GM23338 (cell line): ENCODE results near the gene PDE4D.

Experiments used
- CREB1 ChIP-seq: fragments of 250-450 bp; sonication (Bioruptor Pico); IDR thresholded peaks from 2 replicates; pipeline ENCODE4 v1.5.0; 2020; ENCODE audit warnings: low read depth, mild to moderate bottlenecking, moderate library complexity
- EZH2 ChIP-seq: fragments of 200-600 bp; sonication (generic); IDR thresholded peaks from one replicate; pipeline ENCODE4 v1.8.0; 2017; ENCODE audit warnings: antibody characterized with exemption, mild to moderate bottlenecking, low read depth; ENCODE audit not compliant: unreplicated experiment
- EZH2phosphoT487 ChIP-seq: fragments of 200-600 bp; sonication (generic); IDR thresholded peaks from one replicate; pipeline ENCODE4 v1.8.1; 2018; ENCODE audit warnings: antibody characterized with exemption; ENCODE audit not compliant: unreplicated experiment
- JUNB ChIP-seq: IDR thresholded peaks from one replicate; pipeline ENCODE4 v1.6.1; 2016; ENCODE audit warnings: antibody characterized with exemption; ENCODE audit not compliant: unreplicated experiment
- NANOG ChIP-seq: IDR thresholded peaks from 2 replicates; pipeline ENCODE4 v1.6.1; 2016; ENCODE audit warnings: antibody characterized with exemption, borderline replicate concordance
- POLR2AphosphoS5 ChIP-seq: IDR thresholded peaks from 2 replicates; pipeline ENCODE4 v1.6.1; 2016; ENCODE audit warnings: antibody characterized with exemption, low read depth
- STAT1 ChIP-seq: IDR thresholded peaks from one replicate; pipeline ENCODE4 v1.6.1; 2016; ENCODE audit warnings: antibody characterized with exemption; ENCODE audit not compliant: unreplicated experiment
- ZNF114 ChIP-seq: fragments of 250-450 bp; sonication (Bioruptor Pico); IDR thresholded peaks from 2 replicates; pipeline ENCODE4 v1.5.0; 2020; ENCODE audit warnings: mild to moderate bottlenecking, moderate library complexity
- ZNF331 ChIP-seq: fragments of 250-450 bp; sonication (Bioruptor Pico); IDR thresholded peaks from 2 replicates; pipeline ENCODE4 v1.5.0; 2020; ENCODE audit warnings: low read depth, mild to moderate bottlenecking, moderate library complexity
- TF ChIP-seq, protein P1 (sequence below): IDR thresholded peaks from one replicate; pipeline ENCODE4 v1.6.1; 2018; ENCODE audit warnings: antibody characterized with exemption; ENCODE audit not compliant: unreplicated experiment
- TF ChIP-seq, protein P2 (sequence below), 2 experiments: fragments of 200-600 bp in 1 of 2; sonication (generic) in 1 of 2; conservative IDR thresholded peaks; 2 replicates each; pipeline versions ENCODE4 v1.5.1 to v1.6.1; 2016 to 2017; ENCODE audit warnings: antibody characterized with exemption in 2 of 2, low read depth in 2 of 2, mild to moderate bottlenecking in 2 of 2, moderate library complexity in 1 of 2

DNA sequence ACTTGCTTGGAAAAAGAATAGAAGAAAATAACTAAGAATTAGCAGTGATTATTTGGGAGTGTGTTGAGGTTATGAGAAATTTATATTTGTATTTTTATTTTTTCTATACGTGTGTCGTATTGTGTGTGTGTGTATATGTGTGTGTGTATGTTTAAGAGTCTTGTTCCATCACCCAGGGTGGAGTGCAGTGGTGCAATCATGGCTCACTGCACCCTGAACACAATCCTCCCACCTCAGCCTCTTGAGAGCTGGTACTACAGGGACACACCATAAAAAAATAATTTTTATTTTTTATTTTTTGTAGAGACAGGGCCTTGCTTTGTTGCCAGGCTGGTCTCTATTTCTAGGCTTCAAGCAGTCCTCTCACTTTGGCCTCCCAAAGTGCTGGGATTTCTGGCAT lies 643.8 kb downstream of the PDE4D start:
- TF ChIP-seq EZH2 (no peak), EZH2phosphoT487 (no peak), POLR2AphosphoS5 (no peak), STAT1 (no peak), CREB1 (CRISPR knock-in tag) (no peak), ZNF114 (CRISPR knock-in tag) (no peak), JUNB (no peak), NANOG (no peak), ZNF331 (no peak)
- TF ChIP-seq, protein P1, sequence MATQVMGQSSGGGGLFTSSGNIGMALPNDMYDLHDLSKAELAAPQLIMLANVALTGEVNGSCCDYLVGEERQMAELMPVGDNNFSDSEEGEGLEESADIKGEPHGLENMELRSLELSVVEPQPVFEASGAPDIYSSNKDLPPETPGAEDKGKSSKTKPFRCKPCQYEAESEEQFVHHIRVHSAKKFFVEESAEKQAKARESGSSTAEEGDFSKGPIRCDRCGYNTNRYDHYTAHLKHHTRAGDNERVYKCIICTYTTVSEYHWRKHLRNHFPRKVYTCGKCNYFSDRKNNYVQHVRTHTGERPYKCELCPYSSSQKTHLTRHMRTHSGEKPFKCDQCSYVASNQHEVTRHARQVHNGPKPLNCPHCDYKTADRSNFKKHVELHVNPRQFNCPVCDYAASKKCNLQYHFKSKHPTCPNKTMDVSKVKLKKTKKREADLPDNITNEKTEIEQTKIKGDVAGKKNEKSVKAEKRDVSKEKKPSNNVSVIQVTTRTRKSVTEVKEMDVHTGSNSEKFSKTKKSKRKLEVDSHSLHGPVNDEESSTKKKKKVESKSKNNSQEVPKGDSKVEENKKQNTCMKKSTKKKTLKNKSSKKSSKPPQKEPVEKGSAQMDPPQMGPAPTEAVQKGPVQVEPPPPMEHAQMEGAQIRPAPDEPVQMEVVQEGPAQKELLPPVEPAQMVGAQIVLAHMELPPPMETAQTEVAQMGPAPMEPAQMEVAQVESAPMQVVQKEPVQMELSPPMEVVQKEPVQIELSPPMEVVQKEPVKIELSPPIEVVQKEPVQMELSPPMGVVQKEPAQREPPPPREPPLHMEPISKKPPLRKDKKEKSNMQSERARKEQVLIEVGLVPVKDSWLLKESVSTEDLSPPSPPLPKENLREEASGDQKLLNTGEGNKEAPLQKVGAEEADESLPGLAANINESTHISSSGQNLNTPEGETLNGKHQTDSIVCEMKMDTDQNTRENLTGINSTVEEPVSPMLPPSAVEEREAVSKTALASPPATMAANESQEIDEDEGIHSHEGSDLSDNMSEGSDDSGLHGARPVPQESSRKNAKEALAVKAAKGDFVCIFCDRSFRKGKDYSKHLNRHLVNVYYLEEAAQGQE = no peak
- TF ChIP-seq, protein P2, sequence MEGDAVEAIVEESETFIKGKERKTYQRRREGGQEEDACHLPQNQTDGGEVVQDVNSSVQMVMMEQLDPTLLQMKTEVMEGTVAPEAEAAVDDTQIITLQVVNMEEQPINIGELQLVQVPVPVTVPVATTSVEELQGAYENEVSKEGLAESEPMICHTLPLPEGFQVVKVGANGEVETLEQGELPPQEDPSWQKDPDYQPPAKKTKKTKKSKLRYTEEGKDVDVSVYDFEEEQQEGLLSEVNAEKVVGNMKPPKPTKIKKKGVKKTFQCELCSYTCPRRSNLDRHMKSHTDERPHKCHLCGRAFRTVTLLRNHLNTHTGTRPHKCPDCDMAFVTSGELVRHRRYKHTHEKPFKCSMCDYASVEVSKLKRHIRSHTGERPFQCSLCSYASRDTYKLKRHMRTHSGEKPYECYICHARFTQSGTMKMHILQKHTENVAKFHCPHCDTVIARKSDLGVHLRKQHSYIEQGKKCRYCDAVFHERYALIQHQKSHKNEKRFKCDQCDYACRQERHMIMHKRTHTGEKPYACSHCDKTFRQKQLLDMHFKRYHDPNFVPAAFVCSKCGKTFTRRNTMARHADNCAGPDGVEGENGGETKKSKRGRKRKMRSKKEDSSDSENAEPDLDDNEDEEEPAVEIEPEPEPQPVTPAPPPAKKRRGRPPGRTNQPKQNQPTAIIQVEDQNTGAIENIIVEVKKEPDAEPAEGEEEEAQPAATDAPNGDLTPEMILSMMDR (conservative IDR thresholded peaks at IDR 0.05; ENCODE audit: low read depth in 2 of 2) = no peak
